T-helper 2 cell treated with Interferon-gamma antibody and Interleukin-4, amounts not matched to agents 5 μg/mL and 100 μg/mL, for 36 hours (primary cell): ENCODE data around the gene MPZL1.
"Not testable (repeated sequence)": the region's sequence is repeated elsewhere in the genome, so short reads cannot be mapped to it uniquely, and the experiment has no call there.

Source experiments
- DNase-seq: peaks from one replicate; pipeline ENCODE4 v3.0.0; 2021; ENCODE audit warnings: low spot score
- H3K27ac Mint-ChIP-seq: one replicate; pipeline ENCODE4 v1.8.0; 2021; ENCODE audit warnings: mild to moderate bottlenecking, mixed read lengths
- H3K27me3 Mint-ChIP-seq: one replicate; pipeline ENCODE4 v1.8.0; 2021; ENCODE audit warnings: low read depth, mixed read lengths
- H3K36me3 Mint-ChIP-seq: one replicate; pipeline ENCODE4 v1.8.0; 2021; ENCODE audit warnings: low read depth, mixed read lengths
- H3K4me1 Mint-ChIP-seq: one replicate; pipeline ENCODE4 v1.8.0; 2021; ENCODE audit warnings: low read depth, mixed read lengths
- H3K4me3 Mint-ChIP-seq: one replicate; pipeline ENCODE4 v1.8.0; 2022; ENCODE audit warnings: mild to moderate bottlenecking, moderate library complexity, mixed read lengths
- H3K9me3 Mint-ChIP-seq: one replicate; pipeline ENCODE4 v1.8.0; 2021; ENCODE audit warnings: mixed read lengths

The MPZL1 gene

GRCh38 chr1:167795810-167796740, 74.3 kb downstream of the MPZL1 start:
- peaks cover 2% of the 10 kb centered on the region for H3K36me3 Mint-ChIP-seq
- peaks cover 7% of the 10 kb centered on the region for H3K4me1 Mint-ChIP-seq
- no peak overlapping the region for H3K4me3 Mint-ChIP-seq
- no peaks in the 10 kb centered on the region for H3K27me3 Mint-ChIP-seq
- no peak overlapping the region for H3K27ac Mint-ChIP-seq
- DNase-seq = no peak
- no peaks in the 10 kb centered on the region for H3K9me3 Mint-ChIP-seq

DNA sequence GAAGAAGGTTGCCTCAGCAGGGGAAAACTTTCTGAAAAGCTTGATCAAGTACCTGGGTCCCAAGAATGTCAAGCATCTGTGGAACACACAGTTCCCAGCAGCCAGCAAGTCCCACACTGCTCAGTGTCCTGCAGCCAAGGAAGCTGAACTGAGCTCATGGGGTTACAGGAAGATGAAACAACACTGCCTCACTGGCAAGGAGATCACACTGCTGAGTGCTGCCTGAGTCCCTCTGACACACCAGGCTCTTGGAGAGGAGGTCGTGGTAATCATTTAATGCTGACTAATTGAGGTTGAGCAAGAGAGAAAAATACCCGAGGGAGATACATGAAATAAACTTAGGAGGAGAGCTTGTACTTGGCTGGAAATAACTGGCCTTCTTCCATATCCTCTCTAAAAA, 75.2 kb downstream of the MPZL1 start:
- DNase-seq = no peak
- Mint-ChIP-seq H3K27me3 (no peaks in the 10 kb centered on the region), H3K27ac (no peak overlapping the region), H3K4me1 (peaks cover 7% of the 10 kb centered on the region), H3K9me3 (no peaks in the 10 kb centered on the region), H3K36me3 (peaks cover 2% of the 10 kb centered on the region), H3K4me3 (no peak overlapping the region)

- no peak overlapping the region for H3K4me3 Mint-ChIP-seq
- no peak overlapping the region for H3K27ac Mint-ChIP-seq
- peaks cover 11% of the 10 kb centered on the region for H3K4me1 Mint-ChIP-seq
Measured at GRCh38 chr1:167798952-167799351, 77.2 kb downstream of the MPZL1 start.

DNA sequence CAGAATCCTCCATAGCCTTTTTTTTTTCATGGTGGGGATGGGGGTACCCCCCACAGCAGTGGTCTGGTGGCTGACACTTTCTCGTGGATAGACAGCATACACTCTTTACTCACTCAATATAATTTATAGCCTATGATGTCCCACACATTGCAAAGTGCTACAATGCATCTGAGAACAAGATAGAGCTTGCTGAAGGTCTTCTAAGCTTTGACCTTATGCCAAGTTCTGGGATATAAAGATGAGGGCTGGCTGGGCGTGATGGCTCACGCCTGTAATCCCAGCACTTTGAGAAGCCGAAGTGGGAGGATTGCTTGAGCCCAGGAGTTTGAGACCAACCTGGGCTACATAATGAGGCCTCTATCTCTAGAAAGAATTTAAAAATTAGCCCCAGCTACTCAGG, 78.0 kb downstream of the MPZL1 start:
- H3K4me3 Mint-ChIP-seq = no peak overlapping the region
- no peaks in the 10 kb centered on the region for H3K27me3 Mint-ChIP-seq
- no peak overlapping the region for H3K27ac Mint-ChIP-seq
- no peaks in the 10 kb centered on the region for H3K36me3 Mint-ChIP-seq
- peaks cover 19% of the 10 kb centered on the region for H3K4me1 Mint-ChIP-seq
- H3K9me3 Mint-ChIP-seq = no peaks in the 10 kb centered on the region
- DNase-seq = no peak

More at GRCh38 chr1:167798952-167799351, 77.2 kb downstream of the MPZL1 start:
- no peak for DNase-seq
- Mint-ChIP-seq H3K36me3 (no peaks in the 10 kb centered on the region), H3K9me3 (no peaks in the 10 kb centered on the region), H3K27me3 (no peaks in the 10 kb centered on the region)

GRCh38 chr1:167800251-167800650, 78.5 kb downstream of the MPZL1 start:
- DNase-seq = no peak
- Mint-ChIP-seq H3K36me3 (no peaks in the 10 kb centered on the region), H3K27me3 (no peaks in the 10 kb centered on the region), H3K4me1 (peaks cover 24% of the 10 kb centered on the region), H3K9me3 (no peaks in the 10 kb centered on the region), H3K27ac (no peak overlapping the region), H3K4me3 (no peak overlapping the region)

- Mint-ChIP-seq H3K4me3 (no peak overlapping the region), H3K27ac (no peak overlapping the region), H3K4me1 (peaks cover 21% of the 10 kb centered on the region), H3K9me3 (no peaks in the 10 kb centered on the region), H3K27me3 (no peaks in the 10 kb centered on the region), H3K36me3 (peaks cover 1% of the 10 kb centered on the region)
- DNase-seq = no peak
Measured at GRCh38 chr1:167802235-167802634, 80.5 kb downstream of the MPZL1 start.

- H3K36me3 Mint-ChIP-seq = peaks cover 1% of the 10 kb centered on the region
- peak; percentile 89 for DNase-seq
- peak overlapping the region; percentile 58 for H3K4me3 Mint-ChIP-seq
- H3K27me3 Mint-ChIP-seq = no peaks in the 10 kb centered on the region
- H3K27ac Mint-ChIP-seq = peak overlapping the region; percentile 80
- H3K9me3 Mint-ChIP-seq = no peaks in the 10 kb centered on the region
- H3K4me1 Mint-ChIP-seq = peaks cover 23% of the 10 kb centered on the region
Measured at GRCh38 chr1:167803358-167804207, 81.8 kb downstream of the MPZL1 start.

DNA sequence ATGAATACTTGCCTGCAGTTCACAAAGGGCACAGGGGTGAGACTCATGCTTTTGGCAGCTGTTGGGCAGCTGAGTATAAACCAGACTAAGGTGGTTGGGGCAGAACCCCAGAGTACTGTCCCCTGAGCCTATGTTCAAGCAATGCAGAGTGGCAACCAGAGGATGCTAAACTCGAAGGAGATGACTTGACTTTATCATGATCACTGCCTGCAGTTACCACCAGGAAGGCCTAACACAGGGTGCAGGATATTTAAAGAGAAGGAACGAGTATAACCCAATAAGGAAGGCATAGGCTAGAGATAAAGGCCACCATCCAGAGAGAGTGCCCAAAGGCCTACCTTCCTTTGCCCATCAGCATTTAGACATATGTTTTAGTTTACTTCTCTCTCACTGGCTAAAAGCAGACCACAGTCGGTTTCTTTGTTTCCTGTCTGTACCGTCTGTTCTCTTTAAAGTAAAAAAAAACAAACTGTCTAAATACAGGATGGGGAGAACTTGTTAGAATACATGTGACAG, 83.3 kb downstream of the MPZL1 start:
- DNase-seq = peak; percentile 45
- peak overlapping the region; percentile 80 for H3K27ac Mint-ChIP-seq
- no peaks in the 10 kb centered on the region for H3K9me3 Mint-ChIP-seq
- no peaks in the 10 kb centered on the region for H3K27me3 Mint-ChIP-seq
- H3K4me3 Mint-ChIP-seq = peak overlapping the region; percentile 51
- H3K4me1 Mint-ChIP-seq = peaks cover 25% of the 10 kb centered on the region
- peaks cover 1% of the 10 kb centered on the region for H3K36me3 Mint-ChIP-seq

- peaks cover 25% of the 10 kb centered on the region for H3K4me1 Mint-ChIP-seq
- H3K4me3 Mint-ChIP-seq, DNase-seq, H3K27ac Mint-ChIP-seq, H3K36me3 Mint-ChIP-seq, H3K9me3 Mint-ChIP-seq, H3K27me3 Mint-ChIP-seq: not testable (repeated sequence)
Measured at GRCh38 chr1:167806235-167806634, 84.5 kb downstream of the MPZL1 start.

- not testable (repeated sequence) for H3K27me3 Mint-ChIP-seq, H3K4me3 Mint-ChIP-seq, DNase-seq, H3K9me3 Mint-ChIP-seq, H3K27ac Mint-ChIP-seq, H3K36me3 Mint-ChIP-seq
- peaks cover 25% of the 10 kb centered on the region for H3K4me1 Mint-ChIP-seq
Measured at GRCh38 chr1:167806676-167807075, 84.9 kb downstream of the MPZL1 start.

GRCh38 chr1:167808104-167808503, 86.3 kb downstream of the MPZL1 start:
- Mint-ChIP-seq H3K4me3 (no peak overlapping the region), H3K4me1 (peaks cover 25% of the 10 kb centered on the region), H3K9me3 (peaks cover 14% of the 10 kb centered on the region), H3K36me3 (peaks cover 1% of the 10 kb centered on the region), H3K27me3 (peaks cover 14% of the 10 kb centered on the region), H3K27ac (no peak overlapping the region)
- DNase-seq = no peak

DNA sequence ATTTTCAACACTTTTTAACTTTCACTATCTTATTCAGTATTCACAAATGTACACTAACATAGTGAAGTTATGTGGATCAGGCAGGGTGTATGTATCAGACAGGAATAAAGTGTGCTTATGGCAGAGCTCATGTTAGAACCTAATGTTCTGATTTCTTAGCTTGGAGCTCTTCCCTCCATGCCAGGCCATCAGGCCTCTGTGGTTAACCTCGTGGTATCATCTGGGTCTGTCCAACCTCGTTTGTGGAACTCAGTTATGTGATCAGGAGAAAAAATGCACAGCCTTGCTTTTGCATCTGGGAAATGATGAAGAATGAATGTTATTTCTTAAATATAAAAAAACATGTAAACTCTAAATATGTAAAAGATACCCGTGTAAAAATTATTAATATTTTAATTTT, 86.9 kb downstream of the MPZL1 start:
- Mint-ChIP-seq H3K36me3 (peaks cover 3% of the 10 kb centered on the region), H3K27ac (no peak overlapping the region), H3K27me3 (peaks cover 18% of the 10 kb centered on the region), H3K4me3 (no peak overlapping the region), H3K4me1 (peaks cover 22% of the 10 kb centered on the region), H3K9me3 (peaks cover 17% of the 10 kb centered on the region)
- DNase-seq = no peak

- H3K4me1 Mint-ChIP-seq = peaks cover 6% of the 10 kb centered on the region
- no peak overlapping the region for H3K4me3 Mint-ChIP-seq
- peaks cover 28% of the 10 kb centered on the region for H3K27me3 Mint-ChIP-seq
Measured at GRCh38 chr1:167812972-167813371, 91.2 kb downstream of the MPZL1 start.

DNA sequence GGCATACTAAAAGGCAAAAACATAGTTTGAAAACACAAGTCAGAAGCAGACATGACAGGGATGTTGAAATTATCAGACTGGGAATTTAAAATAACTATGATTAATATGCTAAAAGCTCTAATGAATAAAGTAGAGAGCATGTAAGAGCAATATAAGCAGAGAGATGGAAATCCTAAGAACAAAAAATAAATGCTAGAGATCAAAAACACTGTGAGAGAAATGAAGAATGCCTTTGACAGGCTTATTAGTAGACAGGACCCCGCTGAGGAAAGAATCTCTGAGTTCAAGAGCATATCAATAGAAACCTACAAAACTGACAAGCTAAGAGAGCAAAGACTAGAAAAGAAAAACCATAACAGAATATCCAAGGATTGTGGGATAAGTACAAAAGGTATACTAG, 93.9 kb downstream of the MPZL1 start:
- Mint-ChIP-seq H3K27me3 (peaks cover 29% of the 10 kb centered on the region), H3K9me3 (peaks cover 30% of the 10 kb centered on the region), H3K36me3 (peaks cover 3% of the 10 kb centered on the region), H3K27ac (no peak overlapping the region), H3K4me1 (peaks cover 4% of the 10 kb centered on the region), H3K4me3 (no peak overlapping the region)
- no peak for DNase-seq

More at GRCh38 chr1:167812972-167813371, 91.2 kb downstream of the MPZL1 start:
- H3K9me3 Mint-ChIP-seq = peaks cover 30% of the 10 kb centered on the region
- DNase-seq = no peak
- H3K36me3 Mint-ChIP-seq = peaks cover 3% of the 10 kb centered on the region
- no peak overlapping the region for H3K27ac Mint-ChIP-seq
